HTERT RPE-1 (cell line): ENCODE data around the gene WNK4.

ENCODE experiments used
- in situ Hi-C: fragments of 300-500 bp; cut with MboI; formaldehyde crosslinking; loops from 4 replicates; pipeline ENCODE4 v1.14.3; 2020; ENCODE audit warnings: low sequenced_read_pairs

The WNK4 gene

DNA sequence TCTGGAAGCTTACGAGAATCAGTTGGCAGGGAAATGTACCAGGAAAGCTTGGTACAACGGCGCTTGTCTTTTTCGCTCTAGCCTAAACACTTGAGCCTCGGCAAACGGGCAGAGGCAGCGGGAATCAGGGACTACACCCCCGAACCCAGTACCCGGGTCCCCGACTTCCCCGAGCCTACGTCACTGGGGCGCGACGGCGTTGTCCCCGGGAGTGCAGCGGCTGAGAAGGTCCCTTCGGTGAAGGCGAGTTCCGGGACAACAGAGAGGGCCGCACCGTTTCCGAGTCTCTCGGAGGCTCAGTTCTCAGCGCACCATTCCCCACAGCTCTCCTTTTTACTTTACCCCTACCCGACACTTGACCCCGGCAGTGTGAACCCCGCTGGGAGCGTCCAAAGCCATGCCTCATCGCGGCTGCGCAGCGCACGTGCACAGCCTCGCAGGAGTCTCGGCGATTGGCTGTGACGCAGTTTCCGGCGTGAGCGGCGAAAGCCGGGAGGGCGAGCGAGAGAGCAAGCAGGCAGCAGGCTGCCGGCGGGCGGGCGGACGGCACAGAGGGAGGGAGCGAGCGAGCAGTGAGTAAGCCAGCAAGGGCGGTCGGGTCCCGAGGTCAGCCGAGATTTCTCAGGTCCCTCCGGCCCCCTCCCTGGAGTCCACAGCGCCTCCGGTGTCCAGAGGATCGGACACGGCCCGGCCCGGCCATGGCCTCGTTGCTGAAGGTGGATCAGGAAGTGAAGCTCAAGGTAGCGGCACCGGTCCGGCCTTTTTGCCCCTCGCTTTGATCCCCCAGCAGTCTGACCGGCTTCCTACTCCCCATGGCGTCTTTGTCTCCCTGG is 52.7 kb downstream of the WNK4 start, which contains the start of gene PSME3:
PSME3 (plus strand) TSS at position 464 of the 833 bp plus-strand sequence; CDS start at position 699, 235 bp downstream.
- in situ Hi-C loops, result no loop called here

DNA sequence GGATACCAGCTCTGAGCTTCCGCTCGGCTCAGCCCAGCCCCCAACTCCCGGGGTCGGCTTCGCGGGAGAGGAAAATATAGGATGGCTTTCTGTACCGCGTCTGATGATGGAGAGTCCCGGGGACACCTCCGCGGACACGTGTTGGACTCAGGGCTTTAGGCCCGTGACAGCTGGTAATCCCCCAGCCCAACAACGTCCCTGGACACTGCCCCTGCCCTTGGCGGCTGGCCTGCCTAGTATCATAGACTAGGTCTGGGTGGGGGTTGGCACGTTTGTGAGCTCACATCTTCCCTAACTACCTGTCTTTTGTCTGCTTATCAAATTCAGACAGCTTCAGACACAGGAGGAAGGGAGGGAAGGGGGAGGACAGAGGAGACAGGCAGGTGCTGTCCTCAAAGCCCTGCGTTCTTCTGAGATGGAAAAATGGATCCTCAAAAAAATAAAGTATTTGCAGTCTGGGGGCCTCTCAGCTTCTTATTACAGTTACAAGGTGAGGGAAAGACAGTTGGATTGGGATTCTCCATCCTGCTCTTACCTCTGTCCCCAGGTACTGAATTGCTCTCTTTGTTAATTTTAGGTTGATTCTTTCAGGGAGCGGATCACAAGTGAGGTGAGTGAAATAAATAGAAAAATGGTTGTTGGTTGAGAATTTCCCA is 53.5 kb downstream of the WNK4 start:
- in situ Hi-C loops, result no loop called here

DNA sequence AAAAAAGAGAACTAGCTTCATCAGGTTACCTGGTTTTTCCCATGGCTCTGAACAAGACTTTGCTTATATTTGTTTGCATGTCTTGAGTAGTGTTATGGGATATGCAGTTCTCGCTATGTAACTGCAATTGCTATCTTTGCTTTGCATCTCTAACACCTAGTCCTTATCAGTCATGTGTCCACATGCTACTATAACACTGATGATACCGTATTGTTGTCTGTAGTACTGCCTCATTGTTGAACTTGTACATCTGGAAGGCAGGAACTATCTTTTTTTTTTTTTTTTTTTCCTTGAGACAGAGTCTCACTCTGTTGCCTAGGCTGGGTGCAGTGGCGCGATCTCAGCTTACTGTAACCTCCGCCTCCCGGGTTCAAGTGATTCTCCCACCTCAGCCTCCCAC is 55.3 kb downstream of the WNK4 start:
- in situ Hi-C loops, result no loop called here

DNA sequence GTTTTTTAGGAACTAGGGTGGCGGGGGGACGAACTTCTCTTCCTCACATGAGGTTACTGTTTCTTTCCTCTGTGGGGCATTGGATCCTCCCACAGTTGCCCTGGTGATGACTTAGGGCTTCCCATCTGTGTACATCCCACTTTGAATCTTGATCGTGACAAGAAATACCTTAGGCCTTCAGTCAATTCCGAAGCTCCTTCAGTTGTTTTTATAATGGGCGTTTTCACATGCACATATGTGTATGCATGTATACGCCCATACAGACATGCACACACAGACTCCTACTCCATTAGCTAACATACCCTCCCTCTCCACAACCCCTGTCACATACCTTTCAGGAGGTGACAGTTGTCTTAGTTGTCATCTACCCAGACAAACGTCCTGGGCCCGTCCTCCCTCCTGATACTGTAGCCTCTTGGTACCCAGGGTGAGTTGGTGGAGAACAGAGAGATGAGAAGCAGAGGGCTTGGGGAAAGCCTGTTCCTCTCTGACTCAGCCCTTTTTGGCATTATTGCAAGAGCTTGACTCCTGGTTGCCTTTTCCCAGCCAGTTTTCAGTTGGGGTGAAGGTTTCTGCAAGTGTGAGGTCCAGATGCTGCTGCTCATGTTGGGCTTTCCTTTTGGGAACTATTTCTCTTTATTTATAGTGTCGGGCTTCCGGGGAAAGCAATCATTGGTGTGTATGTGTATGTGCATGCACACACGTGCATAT is 61.7 kb downstream of the WNK4 start:
- in situ Hi-C loops, result no loop called here

DNA sequence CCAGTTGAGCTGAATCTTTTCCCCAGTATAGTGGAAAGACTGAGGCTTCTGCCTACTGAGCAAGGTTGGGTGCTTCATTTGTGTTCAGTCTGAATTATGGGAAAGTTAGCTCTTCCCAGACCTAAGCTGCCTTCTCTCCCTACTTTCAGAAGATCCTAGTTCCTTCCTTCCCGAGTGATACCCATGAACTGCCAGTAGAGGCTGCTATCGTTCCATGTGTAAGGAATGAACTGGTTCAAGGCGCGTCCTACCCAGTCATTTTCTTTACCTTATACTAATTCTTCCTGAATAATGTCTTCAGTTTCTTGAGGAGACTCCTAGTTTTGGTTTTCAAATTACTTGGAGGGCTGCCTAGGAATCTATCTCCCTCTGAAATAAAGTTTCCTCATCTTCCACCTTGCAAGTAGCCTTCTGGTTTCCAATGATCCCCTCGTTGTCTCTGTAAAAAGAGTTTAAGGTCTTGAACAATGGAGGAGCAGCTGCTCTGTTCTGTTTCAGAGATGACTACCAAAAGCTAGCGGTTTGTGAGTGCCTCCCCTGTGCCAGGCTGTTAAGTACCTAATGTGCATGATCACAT is 63.0 kb downstream of the WNK4 start:
- in situ Hi-C loops, result no loop called here

DNA sequence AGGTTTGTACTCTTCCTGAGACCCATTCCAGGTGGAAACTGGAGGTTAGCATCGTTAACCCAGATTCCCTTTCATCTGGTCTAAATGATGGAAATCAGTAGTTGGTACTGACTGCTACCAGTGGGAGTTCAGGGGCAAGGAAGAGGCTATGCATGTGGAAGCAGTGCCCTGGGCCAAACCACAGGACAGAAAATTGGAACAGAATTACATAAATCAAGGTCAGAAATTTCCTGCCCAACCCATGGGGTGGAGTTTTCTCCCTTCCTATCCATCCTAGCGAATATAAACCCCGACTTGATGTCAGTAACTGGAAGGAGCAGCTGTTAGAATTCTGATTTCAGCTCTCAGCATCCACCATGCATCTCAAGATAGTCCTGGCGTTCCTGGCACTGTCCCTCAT is 63.9 kb downstream of the WNK4 start, which contains the start of gene AOC2:
AOC2 (plus strand) TSS at position 310 of the 400 bp plus-strand sequence; CDS start at position 357, 47 bp downstream.
- in situ Hi-C loops, result no loop called here

DNA sequence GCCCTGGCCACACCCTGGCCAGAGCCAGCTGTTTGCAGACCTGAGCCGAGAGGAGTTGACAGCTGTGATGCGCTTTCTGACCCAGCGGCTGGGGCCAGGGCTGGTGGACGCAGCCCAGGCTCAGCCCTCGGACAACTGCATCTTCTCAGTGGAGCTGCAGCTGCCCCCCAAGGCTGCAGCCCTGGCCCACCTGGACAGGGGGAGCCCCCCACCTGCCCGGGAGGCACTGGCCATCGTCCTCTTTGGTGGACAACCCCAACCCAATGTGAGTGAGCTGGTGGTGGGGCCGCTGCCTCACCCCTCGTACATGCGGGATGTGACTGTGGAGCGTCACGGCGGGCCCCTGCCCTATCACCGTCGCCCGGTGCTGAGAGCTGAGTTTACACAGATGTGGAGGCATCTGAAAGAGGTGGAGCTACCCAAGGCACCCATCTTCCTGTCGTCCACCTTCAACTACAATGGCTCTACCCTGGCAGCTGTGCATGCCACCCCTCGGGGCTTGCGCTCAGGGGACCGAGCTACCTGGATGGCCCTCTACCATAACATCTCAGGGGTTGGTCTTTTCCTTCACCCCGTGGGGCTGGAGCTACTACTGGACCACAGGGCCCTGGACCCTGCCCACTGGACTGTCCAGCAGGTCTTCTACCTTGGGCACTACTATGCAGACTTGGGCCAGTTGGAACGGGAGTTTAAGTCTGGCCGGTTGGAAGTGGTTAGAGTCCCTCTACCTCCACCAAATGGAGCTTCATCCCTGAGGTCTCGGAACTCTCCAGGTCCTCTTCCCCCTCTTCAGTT is 64.5 kb downstream of the WNK4 start:
- in situ Hi-C loops, result no loop called here

DNA sequence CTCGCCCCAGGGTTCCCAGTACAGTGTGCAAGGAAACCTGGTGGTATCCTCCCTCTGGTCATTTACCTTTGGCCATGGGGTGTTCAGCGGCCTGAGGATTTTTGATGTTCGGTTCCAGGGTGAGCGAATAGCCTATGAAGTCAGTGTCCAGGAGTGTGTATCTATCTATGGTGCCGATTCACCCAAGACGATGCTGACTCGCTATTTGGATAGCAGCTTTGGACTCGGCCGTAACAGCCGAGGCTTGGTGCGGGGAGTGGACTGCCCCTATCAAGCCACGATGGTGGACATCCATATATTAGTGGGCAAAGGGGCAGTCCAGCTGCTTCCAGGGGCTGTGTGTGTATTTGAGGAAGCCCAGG is 65.1 kb downstream of the WNK4 start:
- in situ Hi-C loops, result no loop called here

DNA sequence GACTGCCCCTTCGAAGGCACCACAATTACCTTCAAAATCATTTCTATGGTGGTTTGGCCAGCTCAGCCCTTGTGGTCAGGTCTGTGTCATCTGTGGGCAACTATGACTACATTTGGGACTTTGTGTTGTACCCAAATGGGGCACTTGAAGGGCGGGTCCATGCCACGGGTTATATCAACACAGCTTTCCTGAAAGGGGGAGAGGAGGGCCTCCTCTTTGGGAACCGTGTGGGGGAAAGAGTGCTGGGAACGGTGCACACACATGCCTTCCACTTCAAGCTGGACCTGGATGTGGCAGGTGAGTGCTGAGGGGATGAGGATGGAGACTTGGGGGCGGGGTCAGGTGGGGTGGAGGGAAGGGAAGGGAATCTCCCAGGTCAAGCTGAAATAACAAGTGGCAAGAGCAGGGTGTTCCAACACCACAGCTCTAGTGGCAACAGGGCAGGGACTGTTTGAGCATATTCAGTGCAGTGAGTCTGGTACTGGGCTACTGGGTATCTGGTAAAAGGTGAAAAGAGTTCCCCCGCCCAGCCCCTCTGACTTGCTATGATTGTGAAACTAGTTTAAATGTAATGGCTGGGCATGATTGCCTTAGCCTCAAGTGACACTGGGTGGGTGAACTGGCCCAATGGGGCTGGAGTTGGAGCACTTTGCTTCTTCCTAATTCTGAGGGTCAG is 65.6 kb downstream of the WNK4 start:
- in situ Hi-C loops, result no loop called here
